ENCODE measurements around the gene IFNA7.
"Not testable (repeated sequence)": the region's sequence is repeated elsewhere in the genome, so short reads cannot be mapped to it uniquely, and the experiment has no call there.

IFNA7 gene

GRCh38 chr9:21182810-21183736, 18.9 kb downstream of the IFNA7 start:
- DNase-seq (ENCODE audit: low spot score), result peak; percentile 15

GRCh38 chr9:21174671-21175070, 27.3 kb downstream of the IFNA7 start:
- no peak for DNase-seq (ENCODE audit: low spot score)

GRCh38 chr9:21172156-21172555, 29.8 kb downstream of the IFNA7 start:
- no peak for DNase-seq (ENCODE audit: low spot score)

- DNase-seq (ENCODE audit: low spot score), result no peak
Measured at GRCh38 chr9:21171351-21171750, 30.7 kb downstream of the IFNA7 start.

GRCh38 chr9:21166560-21166959, 35.4 kb downstream of the IFNA7 start, which contains the start of gene IFNA21:
IFNA21 (minus strand) TSS chr9:21166660; CDS start chr9:21166612, 48 bp downstream.
- not testable (repeated sequence) for DNase-seq (ENCODE audit: low spot score)

GRCh38 chr9:21165516-21165915, 36.5 kb downstream of the IFNA7 start:
- no peak for DNase-seq (ENCODE audit: low spot score)

- peak; percentile 85 for DNase-seq (ENCODE audit: low spot score)
Measured at GRCh38 chr9:21160178-21160577, 41.8 kb downstream of the IFNA7 start.

- DNase-seq (ENCODE audit: low spot score), result no peak
Measured at GRCh38 chr9:21155501-21155900, 46.5 kb downstream of the IFNA7 start.

- DNase-seq (ENCODE audit: low spot score), result peak; percentile 67
Measured at GRCh38 chr9:21154018-21154608, 47.9 kb downstream of the IFNA7 start.

GRCh38 chr9:21153336-21154017, 48.5 kb downstream of the IFNA7 start:
- peak; percentile 71 for DNase-seq (ENCODE audit: low spot score)

Measured in kidney capillary endothelial cell (primary cell).